CD14-positive monocyte (primary cell): ENCODE measurements around the gene DPP10. TPM values are rescaled to one million over a fixed set of nuclear protein-coding genes. Genes with fewer than 3 reads are reported as not detected.

ENCODE experiments used
- DNase-seq, 3 donors: peaks; one replicate each; pipeline ENCODE4 v3.0.0-alpha.2; 2011 to 2022
- H2AFZ ChIP-seq: 2 replicates; pipeline ENCODE4 v1.6.0; 2012; ENCODE audit warnings: mild to moderate bottlenecking, low read depth, low read length, inconsistent platforms; ENCODE audit not compliant: insufficient read depth, poor library complexity, severe bottlenecking
- H3K27ac ChIP-seq, 2 donors: 1 replicate in 1 of 2; 2 replicates in 1 of 2; pipeline ENCODE4 v1.5.1; 2012 to 2013; ENCODE audit warnings: low read length in 2 of 2, control low read depth in 1 of 2, inconsistent platforms in 1 of 2, low read depth in 1 of 2, mild to moderate bottlenecking in 1 of 2
- H3K27me3 ChIP-seq, 2 donors: one replicate each; pipeline versions ENCODE4 v1.6.0 to v1.6.1; 2011 to 2013; ENCODE audit warnings: low read length in 2 of 2; ENCODE audit not compliant: control insufficient read depth in 2 of 2, insufficient read depth in 2 of 2
- H3K36me3 ChIP-seq, 2 donors: replicated peaks in 1 of 2; 1 replicate in 1 of 2; 2 replicates in 1 of 2; pipeline versions ENCODE4 v1.5.1 to v1.6.1; 2012 to 2013; ENCODE audit warnings: low read length in 2 of 2, control low read depth in 1 of 2, inconsistent platforms in 1 of 2, mild to moderate bottlenecking in 1 of 2; ENCODE audit not compliant: insufficient read depth in 2 of 2, control insufficient read depth in 1 of 2
- H3K4me1 ChIP-seq, 2 donors: 1 replicate in 1 of 2; 2 replicates in 1 of 2; pipeline versions ENCODE4 v1.5.1 to v1.6.1; 2012 to 2013; ENCODE audit warnings: low read length in 2 of 2, control low read depth in 1 of 2, inconsistent platforms in 1 of 2, mild to moderate bottlenecking in 1 of 2, moderate library complexity in 1 of 2; ENCODE audit not compliant: insufficient read depth in 2 of 2, control insufficient read depth in 1 of 2
- H3K4me2 ChIP-seq: replicated peaks from 2 replicates; pipeline ENCODE3; 2012; ENCODE audit warnings: low read length, moderate library complexity, mild to moderate bottlenecking; ENCODE audit not compliant: poor library complexity, severe bottlenecking; ENCODE audit errors: extremely low read depth
- H3K4me3 ChIP-seq, 3 experiments: fragments of 200-600 bp in 1 of 3; sonication (generic) in 1 of 3; replicated peaks in 1 of 3; 1 replicate in 2 of 3; 2 replicates in 1 of 3; pipeline ENCODE4 v1.5.1; 2011 to 2013; ENCODE audit warnings: low read length in 3 of 3, mild to moderate bottlenecking in 3 of 3, control low read depth in 2 of 3, low read depth in 2 of 3, inconsistent platforms in 1 of 3, moderate library complexity in 1 of 3
- H3K79me2 ChIP-seq: 2 replicates; pipeline ENCODE4 v1.6.0; 2012; ENCODE audit warnings: mild to moderate bottlenecking, control low read depth, inconsistent platforms, low read length, moderate library complexity; ENCODE audit not compliant: insufficient read depth
- H3K9ac ChIP-seq: 2 replicates; pipeline ENCODE4 v1.6.0; 2017; ENCODE audit warnings: low read length, mild to moderate bottlenecking; ENCODE audit not compliant: insufficient read depth, poor library complexity, severe bottlenecking
- H3K9me3 ChIP-seq, 2 donors: replicated peaks in 1 of 2; 1 replicate in 1 of 2; 2 replicates in 1 of 2; pipeline versions ENCODE4 v1.5.1 to v1.6.1; 2012 to 2013; ENCODE audit warnings: low read length in 2 of 2, control low read depth in 1 of 2; ENCODE audit not compliant: control insufficient read depth in 1 of 2, insufficient read depth in 1 of 2
- H4K20me1 ChIP-seq: 2 replicates; pipeline ENCODE4 v1.6.0; 2012; ENCODE audit warnings: mild to moderate bottlenecking, low read length, control low read depth, moderate library complexity; ENCODE audit not compliant: insufficient read depth
- H3K27ac Mint-ChIP-seq, 7 donors: one replicate each; pipeline ENCODE4 v1.8.0; 2020; ENCODE audit warnings: mild to moderate bottlenecking in 7 of 7, mixed read lengths in 7 of 7, moderate library complexity in 6 of 7, inconsistent platforms in 2 of 7
- H3K27me3 Mint-ChIP-seq, 3 donors: one replicate each; pipeline ENCODE4 v1.8.0; 2021 to 2022; ENCODE audit warnings: low read depth in 3 of 3, mild to moderate bottlenecking in 3 of 3, mixed read lengths in 3 of 3, moderate library complexity in 3 of 3, inconsistent platforms in 1 of 3
- H3K36me3 Mint-ChIP-seq, 2 donors: one replicate each; pipeline ENCODE4 v1.8.0; 2020; ENCODE audit warnings: mixed read lengths in 2 of 2, inconsistent platforms in 1 of 2, mild to moderate bottlenecking in 1 of 2
- H3K4me1 Mint-ChIP-seq: one replicate; pipeline ENCODE4 v1.8.0; 2020; ENCODE audit warnings: mild to moderate bottlenecking, mixed read lengths
- H3K4me3 Mint-ChIP-seq, 2 donors: one replicate each; pipeline ENCODE4 v1.8.0; 2020; ENCODE audit warnings: mild to moderate bottlenecking in 2 of 2, mixed read lengths in 2 of 2, moderate library complexity in 1 of 2
- H3K9me3 Mint-ChIP-seq, 7 donors: one replicate each; pipeline ENCODE4 v1.8.0; 2020 to 2022; ENCODE audit warnings: mixed read lengths in 7 of 7, mild to moderate bottlenecking in 6 of 7, moderate library complexity in 6 of 7, inconsistent platforms in 2 of 7
- CTCF ChIP-seq: fragments of 200-600 bp; IDR thresholded peaks from one replicate; pipeline ENCODE4 v1.8.0; 2022; ENCODE audit warnings: antibody characterized with exemption, mild to moderate bottlenecking
- WGBS: methylation state at CpG from one replicate; pipeline ENCODE4 v1.1.5; 2013; ENCODE audit warnings: missing lambda C conversion rate; ENCODE audit not compliant: insufficient coverage; 5-methylcytosine and 5-hydroxymethylcytosine counted together
- intact Hi-C, 2 donors: fragments of 100-400 bp; cut with micrococcal nuclease; formaldehyde crosslinking; loops; one replicate each; pipeline versions ENCODE4 v1.15.0 to v1.15.1; 2023
- polyA plus RNA-seq, 3 donors: library from polyadenylated mRNA; depleted of rRNA in 1 of 3; unstranded in 2 of 3; stranded (reverse) in 1 of 3; fragments of 300-500 nt in 2 of 3; fragments of >200 nt in 1 of 3; fragmentation: Illumina TruSeq in 2 of 3; gene quantifications; 1 replicate in 2 of 3; 2 replicates in 1 of 3; pipeline ENCODE4 v1.2.3, GENCODE V29; 2012 to 2021

DPP10 gene
- polyA plus RNA-seq, 3 donors, result not detected

- Histone ChIP-seq H3K9ac (no peak overlapping the region), H2AFZ (no peak overlapping the region), H4K20me1 (no peaks in the 10 kb centered on the region), H3K4me3 (no peak overlapping the region), H3K79me2 (no peaks in the 10 kb centered on the region), H3K9me3 (no peaks in the 10 kb centered on the region), H3K27me3 (no peaks in the 10 kb centered on the region), H3K4me2 (no peak overlapping the region), H3K36me3 (no peaks in the 10 kb centered on the region), H3K27ac (no peak overlapping the region), H3K4me1 (no peaks in the 10 kb centered on the region)
- DNase-seq, result no peak
- no peak overlapping the region for H3K27ac Mint-ChIP-seq
- TF ChIP-seq CTCF, result no peak
- H3K4me3 Mint-ChIP-seq, result no peak overlapping the region
- no peaks in the 10 kb centered on the region for H3K36me3 Mint-ChIP-seq
- intact Hi-C loops, result no loop called here
- 60% methylated on average over 1 of the region's 2 CpGs for WGBS
- peaks cover 0 to 1% (median 0%) of the 10 kb centered on the region in 3 donors for H3K27me3 Mint-ChIP-seq
- peaks cover 0 to 8% (median 1%) of the 10 kb centered on the region in 7 donors for H3K9me3 Mint-ChIP-seq
- no peaks in the 10 kb centered on the region for H3K4me1 Mint-ChIP-seq
These were observed 327.6 kb downstream of the DPP10 start for GRCh38 chr2:114769991-114770390.

- Histone ChIP-seq H3K27ac (no peak overlapping the region), H4K20me1 (no peaks in the 10 kb centered on the region), H3K4me2 (no peak overlapping the region), H2AFZ (no peak overlapping the region), H3K36me3 (no peaks in the 10 kb centered on the region), H3K9ac (no peak overlapping the region), H3K4me3 (no peak overlapping the region), H3K9me3 (no peaks in the 10 kb centered on the region), H3K27me3 (no peaks in the 10 kb centered on the region), H3K79me2 (no peaks in the 10 kb centered on the region), H3K4me1 (no peaks in the 10 kb centered on the region)
- Mint-ChIP-seq H3K27me3 (peaks cover 0 to 2% (median 2%) of the 10 kb centered on the region in 3 donors), H3K4me3 (no peak overlapping the region), H3K27ac (no peak overlapping the region), H3K4me1 (no peaks in the 10 kb centered on the region), H3K9me3 (peaks cover 0 to 5% (median 0%) of the 10 kb centered on the region in 7 donors), H3K36me3 (no peaks in the 10 kb centered on the region)
- intact Hi-C loops, result no loop called here
- 83% methylated on average over 1 of the region's 1 CpG for WGBS
- no peak for DNase-seq
- TF ChIP-seq CTCF, result no peak
These were observed 341.6 kb downstream of the DPP10 start for GRCh38 chr2:114784046-114784445.
